Lower lobe of right lung (tissue), 2 donors: ENCODE measurements around the gene CTNND2. TPM values are rescaled to one million over a fixed set of nuclear protein-coding genes. Genes with fewer than 3 reads are reported as not detected.

Experiments used
- ATAC-seq, 2 donors: fragments of 200-7000 bp; cut with Tn5 transposase; one replicate each; pipeline ENCODE4 v1.9.1; 2020 to 2022; ENCODE audit warnings: mild to moderate bottlenecking in 2 of 2, moderate library complexity in 2 of 2
- DNase-seq: peaks from one replicate; pipeline ENCODE4 v3.0.0-alpha.2; 2020
- H3K27ac ChIP-seq: fragments of 200-600 bp; one replicate; pipeline ENCODE4 v1.8.0; 2022
- H3K27me3 ChIP-seq: fragments of 200-600 bp; one replicate; pipeline ENCODE4 v1.8.0; 2022; ENCODE audit warnings: low read depth
- H3K36me3 ChIP-seq: fragments of 200-600 bp; one replicate; pipeline ENCODE4 v1.8.0; 2022; ENCODE audit warnings: mild to moderate bottlenecking
- H3K4me1 ChIP-seq: fragments of 200-600 bp; one replicate; pipeline ENCODE4 v1.8.0; 2022
- H3K4me3 ChIP-seq: fragments of 200-600 bp; one replicate; pipeline ENCODE4 v1.8.0; 2022; ENCODE audit warnings: mild to moderate bottlenecking
- H3K9me3 ChIP-seq: fragments of 200-600 bp; one replicate; pipeline ENCODE4 v1.8.0; 2022
- intact Hi-C: fragments of 100-400 bp; cut with DNase I; formaldehyde crosslinking; loops from one replicate; pipeline ENCODE4 v1.11.0; 2022
- total RNA-seq: library from RNA; stranded (reverse); fragmentation: NEBNext Ultra II Directional; extraction: Animal tissue kit (Norgen Biotek cat#: 25700); gene quantifications from one replicate; pipeline ENCODE4 v1.2.1, GENCODE V29; 2021
- TF ChIP-seq, protein P1 (sequence below): fragments of 200-600 bp; IDR thresholded peaks from one replicate; pipeline ENCODE4 v1.8.0; 2022; ENCODE audit warnings: antibody characterized with exemption, mild to moderate bottlenecking
- donor health status: DM: no; HTN: yes; CAD: no; lungs with severe emphysema.

The CTNND2 gene
- total RNA-seq, 1 donor from 2014 or later: 6.0 TPM

GRCh38 chr5:11247224-11247623 lies 657.0 kb downstream of the CTNND2 start:
- ATAC-seq (no peak), DNase-seq (no peak)
- H3K36me3 ChIP-seq: no peaks in the 10 kb centered on the region
- no peak overlapping the region for H3K4me3 ChIP-seq
- H3K9me3 ChIP-seq: no peaks in the 10 kb centered on the region
- no peak overlapping the region for H3K27ac ChIP-seq
- intact Hi-C loops: no loop called here
- no peaks in the 10 kb centered on the region for H3K27me3 ChIP-seq
- H3K4me1 ChIP-seq: no peaks in the 10 kb centered on the region
- TF ChIP-seq, protein P1, sequence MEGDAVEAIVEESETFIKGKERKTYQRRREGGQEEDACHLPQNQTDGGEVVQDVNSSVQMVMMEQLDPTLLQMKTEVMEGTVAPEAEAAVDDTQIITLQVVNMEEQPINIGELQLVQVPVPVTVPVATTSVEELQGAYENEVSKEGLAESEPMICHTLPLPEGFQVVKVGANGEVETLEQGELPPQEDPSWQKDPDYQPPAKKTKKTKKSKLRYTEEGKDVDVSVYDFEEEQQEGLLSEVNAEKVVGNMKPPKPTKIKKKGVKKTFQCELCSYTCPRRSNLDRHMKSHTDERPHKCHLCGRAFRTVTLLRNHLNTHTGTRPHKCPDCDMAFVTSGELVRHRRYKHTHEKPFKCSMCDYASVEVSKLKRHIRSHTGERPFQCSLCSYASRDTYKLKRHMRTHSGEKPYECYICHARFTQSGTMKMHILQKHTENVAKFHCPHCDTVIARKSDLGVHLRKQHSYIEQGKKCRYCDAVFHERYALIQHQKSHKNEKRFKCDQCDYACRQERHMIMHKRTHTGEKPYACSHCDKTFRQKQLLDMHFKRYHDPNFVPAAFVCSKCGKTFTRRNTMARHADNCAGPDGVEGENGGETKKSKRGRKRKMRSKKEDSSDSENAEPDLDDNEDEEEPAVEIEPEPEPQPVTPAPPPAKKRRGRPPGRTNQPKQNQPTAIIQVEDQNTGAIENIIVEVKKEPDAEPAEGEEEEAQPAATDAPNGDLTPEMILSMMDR: no peak

DNA sequence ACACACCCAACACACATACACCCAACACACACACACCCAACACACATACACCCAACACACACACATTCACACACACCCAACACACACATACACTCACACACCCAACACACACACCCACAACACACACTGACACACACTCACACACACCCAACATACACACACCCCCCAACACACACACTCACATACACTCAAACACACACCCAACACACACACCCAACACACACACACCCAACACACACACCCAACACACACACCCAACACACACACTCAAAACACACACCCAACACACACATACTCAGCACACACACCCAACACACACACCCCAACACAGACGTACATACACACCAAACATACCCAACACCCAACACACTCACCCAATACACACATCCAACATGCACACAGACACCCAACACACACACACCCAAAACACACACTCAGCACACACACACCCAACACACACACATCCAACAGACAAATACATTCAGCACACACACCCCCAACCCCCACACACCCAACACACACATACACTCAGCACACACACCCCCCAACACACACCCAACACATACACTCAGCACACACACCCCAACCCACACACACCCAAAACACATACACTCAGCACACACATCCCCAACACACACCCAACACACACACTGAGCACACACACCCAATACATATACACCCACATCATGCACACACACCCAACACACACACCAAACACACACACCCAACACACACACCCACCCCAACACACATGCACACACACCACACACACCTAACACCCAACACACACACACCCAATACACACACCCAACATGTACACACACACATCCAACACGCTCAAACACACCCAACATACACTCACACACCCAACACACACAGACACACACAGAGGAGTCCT lies 663.7 kb downstream of the CTNND2 start:
- Histone ChIP-seq H3K4me3 (no peak overlapping the region), H3K27ac (no peak overlapping the region), H3K9me3 (no peaks in the 10 kb centered on the region), H3K27me3 (no peaks in the 10 kb centered on the region), H3K4me1 (no peaks in the 10 kb centered on the region), H3K36me3 (no peaks in the 10 kb centered on the region)
- intact Hi-C loops: no loop called here
- ATAC-seq (peak in 1 of 2 donors; percentile 34), DNase-seq (no peak)
- TF ChIP-seq, protein P1: no peak

DNA sequence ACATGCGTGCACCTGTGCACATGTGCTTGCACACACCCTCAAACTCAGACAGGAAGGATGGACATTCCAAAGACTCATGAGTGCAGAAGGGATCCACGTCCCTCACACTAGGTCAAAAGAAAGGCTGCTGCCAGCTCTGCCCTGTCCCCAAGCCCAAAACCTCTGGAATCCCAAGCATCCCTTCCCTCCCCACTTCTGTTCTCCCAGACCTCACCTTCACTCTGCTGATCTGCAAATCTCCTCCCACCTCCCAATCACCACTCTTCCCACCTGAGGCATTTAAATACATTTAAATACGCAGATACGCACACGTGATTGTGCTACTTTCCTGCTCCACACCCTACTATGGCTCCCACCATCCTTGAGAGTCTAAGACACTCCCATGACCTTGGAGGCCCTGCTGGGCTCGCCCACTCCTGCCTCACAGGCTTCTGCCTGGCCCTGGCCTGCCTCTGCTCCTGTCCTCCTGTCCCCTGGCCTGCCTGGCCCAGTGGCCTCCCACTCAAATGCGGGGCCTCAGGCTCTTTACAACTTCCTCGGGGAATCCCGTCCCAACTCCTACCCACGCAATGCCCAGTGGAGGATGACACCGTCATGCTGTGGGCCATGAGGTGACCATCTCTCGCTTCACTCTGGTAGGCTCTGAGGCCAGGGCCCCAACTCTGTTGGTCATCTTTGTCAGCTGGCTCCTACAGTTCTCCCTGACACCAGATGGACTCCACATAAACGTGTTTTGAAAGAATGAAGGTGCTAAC lies 664.8 kb downstream of the CTNND2 start:
- Histone ChIP-seq H3K9me3 (no peaks in the 10 kb centered on the region), H3K27me3 (no peaks in the 10 kb centered on the region), H3K4me1 (no peaks in the 10 kb centered on the region), H3K36me3 (no peaks in the 10 kb centered on the region), H3K4me3 (no peak overlapping the region), H3K27ac (no peak overlapping the region)
- TF ChIP-seq, protein P1: no peak
- no peak for DNase-seq
- intact Hi-C loops: no loop called here
- peak in 1 of 2 donors; percentile 22 for ATAC-seq

- Histone ChIP-seq H3K4me3 (no peak overlapping the region), H3K4me1 (no peaks in the 10 kb centered on the region), H3K36me3 (no peaks in the 10 kb centered on the region), H3K9me3 (no peaks in the 10 kb centered on the region), H3K27ac (no peak overlapping the region), H3K27me3 (no peaks in the 10 kb centered on the region)
- peak in 1 of 2 donors; percentile 68 for ATAC-seq
- intact Hi-C loops: no loop called here
- DNase-seq: no peak
- TF ChIP-seq, protein P1: no peak
Measured at GRCh38 chr5:11234501-11234911, 669.7 kb downstream of the CTNND2 start.

- Histone ChIP-seq H3K4me1 (no peaks in the 10 kb centered on the region), H3K4me3 (no peak overlapping the region), H3K27me3 (no peaks in the 10 kb centered on the region), H3K36me3 (no peaks in the 10 kb centered on the region), H3K9me3 (no peaks in the 10 kb centered on the region), H3K27ac (no peak overlapping the region)
- intact Hi-C loops: no loop called here
- DNase-seq (no peak), ATAC-seq (no peak)
- TF ChIP-seq, protein P1: no peak
Measured at GRCh38 chr5:11230890-11231289, 673.4 kb downstream of the CTNND2 start.
